HG03045 (cell line): ENCODE data around the gene LARP1.

Experiments
- ATAC-seq: cut with Tn5 transposase; IDR thresholded peaks from one replicate; pipeline ENCODE4 v1.9.1; 2021; ENCODE audit warnings: mild to moderate bottlenecking, moderate library complexity; ENCODE audit not compliant: unreplicated experiment

LARP1 gene

DNA sequence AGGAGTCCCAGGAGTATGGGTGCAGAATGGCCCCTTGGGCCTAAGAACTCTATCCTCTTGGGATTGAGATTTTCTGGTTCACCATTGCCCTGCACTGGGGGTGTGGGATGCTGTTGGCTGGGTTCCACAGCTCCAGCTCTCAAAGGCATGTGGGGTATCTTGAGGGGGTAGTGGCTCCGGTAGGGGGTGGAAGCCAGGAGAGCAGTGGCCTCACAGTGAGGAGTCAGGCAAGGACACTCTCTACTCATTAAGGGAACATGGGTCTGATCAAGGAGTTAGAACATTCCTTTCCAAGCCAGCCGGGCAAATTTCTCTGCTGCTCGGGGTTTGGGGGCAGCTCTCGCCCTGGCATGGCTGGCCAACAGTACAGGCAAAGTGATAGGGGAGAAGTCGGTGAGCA is 33.0 kb downstream of the LARP1 start:
- no peak for ATAC-seq

DNA sequence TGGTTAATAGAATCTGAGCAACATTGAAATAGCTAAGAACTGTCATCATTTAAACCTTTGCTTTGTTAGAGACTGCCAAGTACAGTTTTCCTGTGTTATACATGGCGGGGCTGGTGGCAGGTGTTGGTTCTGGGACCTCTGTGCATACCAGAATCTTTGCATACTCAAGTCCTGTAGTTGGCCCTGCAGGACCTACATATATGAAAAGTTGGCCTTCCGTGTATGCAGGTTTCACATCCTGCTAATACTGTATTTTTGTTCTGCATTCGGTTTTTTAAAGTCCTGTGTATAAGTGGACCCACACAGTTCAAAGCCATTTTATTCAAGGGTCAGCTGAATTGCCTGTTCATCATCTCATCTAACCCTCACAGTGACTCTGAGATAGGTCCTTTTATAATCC is 36.4 kb downstream of the LARP1 start:
- peak; percentile 72 for ATAC-seq

DNA sequence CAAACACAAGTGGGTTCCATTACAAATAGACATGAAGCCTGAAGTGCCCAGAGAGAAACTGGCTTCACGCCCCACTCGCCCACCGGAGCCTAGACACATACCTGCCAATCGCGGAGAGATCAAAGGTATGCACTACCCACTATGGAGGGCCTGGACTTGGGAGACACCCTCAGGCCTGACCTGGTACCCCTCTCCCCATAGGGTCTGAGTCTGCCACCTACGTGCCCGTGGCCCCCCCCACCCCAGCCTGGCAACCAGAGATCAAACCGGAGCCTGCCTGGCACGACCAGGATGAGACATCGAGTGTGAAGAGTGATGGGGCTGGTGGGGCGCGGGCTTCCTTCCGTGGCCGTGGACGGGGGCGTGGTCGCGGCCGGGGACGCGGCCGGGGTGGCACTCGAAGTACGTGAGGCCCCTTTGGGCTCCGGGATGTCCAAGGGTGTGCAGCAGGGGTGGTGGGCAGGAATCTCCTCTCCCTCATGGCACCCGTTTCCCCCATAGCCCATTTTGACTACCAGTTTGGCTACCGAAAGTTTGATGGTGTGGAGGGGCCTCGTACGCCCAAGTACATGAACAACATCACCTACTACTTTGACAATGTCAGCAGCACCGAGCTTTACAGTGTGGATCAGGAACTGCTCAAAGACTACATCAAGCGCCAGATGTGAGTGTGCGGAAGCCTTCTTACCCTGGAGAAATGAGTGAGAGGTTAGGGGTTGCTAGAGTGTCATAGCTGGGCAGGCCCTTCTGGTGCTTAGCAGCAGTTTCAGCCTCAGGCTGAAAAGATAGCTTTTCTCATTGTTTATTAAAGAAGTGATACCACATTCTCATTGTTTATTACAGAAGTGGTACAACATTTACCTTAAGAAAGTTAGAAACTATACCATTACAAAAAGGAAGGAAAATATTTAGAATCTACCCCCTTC is 38.7 kb downstream of the LARP1 start:
- ATAC-seq: no peak

DNA sequence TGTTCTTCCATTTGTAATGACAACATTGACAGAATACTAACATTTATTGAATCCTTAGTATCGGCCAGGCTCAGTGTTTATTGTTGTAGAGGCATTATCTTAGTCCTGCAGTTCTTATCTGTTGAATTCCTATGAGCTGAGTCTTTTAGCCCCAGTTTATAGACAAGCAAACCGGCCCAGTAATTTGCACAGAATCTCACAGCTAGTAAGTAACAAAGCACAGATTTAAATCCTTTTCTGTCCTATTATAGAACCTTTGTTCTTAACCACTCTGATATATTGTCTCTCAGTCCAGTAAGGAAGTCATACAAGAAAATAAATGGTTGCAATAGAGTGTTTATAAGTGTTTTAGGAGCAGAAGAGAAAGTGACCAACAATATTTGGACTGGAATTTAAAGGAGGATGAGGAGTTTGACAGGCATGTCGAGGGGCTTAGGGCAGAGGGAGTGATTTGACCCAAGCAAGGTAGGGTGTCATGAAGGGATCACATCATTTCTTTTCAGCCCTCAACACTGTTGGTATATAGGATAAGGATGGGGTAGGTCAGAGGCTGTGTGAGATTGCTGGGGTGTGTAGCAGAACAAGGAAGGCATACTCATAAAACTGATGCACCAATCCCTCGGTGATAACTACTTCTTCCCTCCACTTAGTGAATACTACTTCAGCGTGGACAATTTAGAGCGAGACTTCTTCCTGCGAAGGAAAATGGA is 39.5 kb downstream of the LARP1 start:
- ATAC-seq: no peak

DNA sequence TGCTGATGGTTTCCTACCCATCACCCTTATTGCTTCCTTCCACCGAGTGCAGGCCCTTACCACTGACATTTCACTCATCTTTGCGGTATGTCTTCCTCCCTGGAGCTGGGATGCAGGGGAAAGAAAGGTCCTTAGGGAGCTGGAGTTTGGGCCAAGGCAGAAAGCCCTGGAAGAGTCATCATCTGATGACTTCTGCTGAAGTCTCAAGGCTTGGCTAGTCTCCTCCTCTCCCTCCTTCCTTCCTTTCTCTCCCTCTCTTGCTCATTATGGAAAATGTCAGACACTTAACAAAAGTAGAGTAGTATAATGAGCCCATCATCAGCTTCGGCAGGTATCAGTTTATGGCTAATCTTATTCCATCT is 40.0 kb downstream of the LARP1 start:
- no peak for ATAC-seq

DNA sequence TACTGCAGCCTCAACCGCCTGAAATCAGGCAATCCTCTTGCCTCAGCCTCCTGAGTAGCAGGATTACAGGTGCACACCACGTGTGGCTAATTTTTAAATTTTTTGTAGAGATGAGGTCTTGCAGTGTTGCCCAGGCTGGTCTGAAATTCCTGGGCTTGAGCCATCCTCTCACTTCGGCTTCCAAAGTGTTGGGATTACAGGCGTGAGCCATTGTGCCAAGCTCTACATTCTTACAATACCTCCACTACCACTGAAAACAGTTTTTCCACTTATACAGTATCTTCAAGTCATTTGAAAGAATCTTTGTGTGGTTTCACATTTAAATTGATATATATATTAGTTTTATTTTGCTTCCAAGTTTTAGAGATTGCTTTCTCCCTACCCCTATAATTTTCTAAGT is 42.6 kb downstream of the LARP1 start:
- no peak for ATAC-seq

DNA sequence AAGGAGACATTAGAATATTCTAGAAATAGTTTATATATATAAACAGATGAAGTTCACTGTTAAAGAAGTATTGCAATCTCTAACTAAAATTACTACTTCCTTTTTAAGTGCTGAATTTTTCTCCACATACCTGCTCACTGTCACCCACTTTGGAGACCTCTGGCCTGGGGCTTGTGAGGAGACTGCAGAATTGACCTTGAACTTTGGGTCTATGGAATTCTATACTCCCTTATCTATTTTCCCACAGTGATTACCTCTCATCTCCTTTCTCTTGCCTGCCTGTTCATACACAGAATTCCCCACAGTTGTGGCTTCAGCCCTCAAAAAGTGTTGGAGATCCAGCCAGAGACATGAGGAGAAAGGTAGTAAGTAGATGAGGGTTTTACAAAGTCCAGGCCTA is 45.4 kb downstream of the LARP1 start:
- no peak for ATAC-seq

DNA sequence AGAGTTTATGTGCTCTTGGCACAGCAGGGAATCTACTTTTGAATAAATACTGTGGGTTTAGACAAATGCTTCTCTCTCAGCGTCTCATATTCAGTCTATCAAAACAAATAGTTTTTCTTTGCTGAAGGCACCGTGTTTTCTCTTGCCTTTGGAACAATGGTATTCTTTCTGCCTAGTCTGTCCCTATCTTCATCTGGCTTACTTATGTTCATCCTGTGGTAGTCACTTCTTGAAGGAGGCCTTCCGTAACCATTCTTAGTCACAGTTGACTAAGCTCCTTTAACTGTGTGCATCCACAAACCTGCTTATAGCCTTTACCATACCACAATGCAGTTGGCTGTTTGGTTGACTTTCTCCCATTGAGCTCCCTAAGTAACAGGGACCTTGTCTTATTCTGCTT is 45.9 kb downstream of the LARP1 start:
- no peak for ATAC-seq

DNA sequence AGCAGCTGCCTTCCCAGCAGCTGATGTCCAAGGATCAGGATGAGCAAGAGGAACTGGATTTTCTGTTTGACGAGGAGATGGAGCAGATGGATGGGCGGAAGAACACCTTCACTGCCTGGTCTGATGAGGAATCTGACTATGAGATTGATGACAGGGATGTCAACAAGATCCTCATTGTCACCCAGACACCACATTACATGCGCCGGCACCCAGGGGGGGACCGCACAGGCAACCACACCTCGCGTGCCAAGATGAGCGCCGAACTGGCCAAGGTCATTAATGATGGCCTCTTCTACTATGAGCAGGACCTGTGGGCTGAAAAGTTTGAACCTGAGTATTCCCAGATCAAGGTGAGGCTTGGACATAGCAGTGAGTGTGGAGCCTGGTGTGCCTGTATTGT is 46.9 kb downstream of the LARP1 start:
- no peak for ATAC-seq

DNA sequence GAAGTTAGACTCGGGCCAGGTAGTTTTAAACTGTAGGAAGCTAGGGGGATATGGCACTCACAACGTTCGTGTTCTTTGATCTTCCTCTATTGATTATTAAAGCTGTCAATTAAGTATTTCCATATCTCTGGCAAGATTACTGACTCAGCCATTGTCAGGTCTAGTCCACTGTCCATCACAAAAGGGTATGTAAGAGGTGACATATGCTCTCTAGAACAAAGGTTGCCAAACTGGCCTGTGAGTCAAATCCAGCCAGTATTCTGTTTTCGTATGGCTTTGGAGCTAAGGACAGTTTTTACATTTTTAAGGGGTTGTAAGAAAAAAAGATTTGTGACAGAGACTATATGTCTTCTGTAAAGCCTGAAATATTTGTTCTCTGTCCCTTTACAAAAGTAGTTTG is 51.0 kb downstream of the LARP1 start:
- ATAC-seq: no peak

DNA sequence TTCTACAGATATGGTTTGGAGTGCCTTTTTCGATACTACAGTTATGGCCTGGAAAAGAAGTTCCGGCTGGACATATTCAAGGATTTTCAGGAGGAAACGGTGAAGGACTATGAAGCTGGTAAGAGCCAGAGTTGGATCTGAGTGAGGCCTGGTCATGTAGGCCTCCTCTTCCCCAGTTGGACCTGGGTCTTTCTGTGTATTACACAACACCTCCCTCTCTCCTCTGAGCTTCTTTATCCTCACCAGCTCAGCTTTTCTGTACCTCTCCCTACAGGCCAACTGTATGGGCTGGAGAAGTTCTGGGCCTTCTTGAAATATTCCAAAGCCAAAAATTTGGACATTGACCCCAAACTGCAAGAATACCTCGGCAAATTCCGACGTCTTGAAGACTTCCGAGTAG is 56.1 kb downstream of the LARP1 start:
- no peak for ATAC-seq

DNA sequence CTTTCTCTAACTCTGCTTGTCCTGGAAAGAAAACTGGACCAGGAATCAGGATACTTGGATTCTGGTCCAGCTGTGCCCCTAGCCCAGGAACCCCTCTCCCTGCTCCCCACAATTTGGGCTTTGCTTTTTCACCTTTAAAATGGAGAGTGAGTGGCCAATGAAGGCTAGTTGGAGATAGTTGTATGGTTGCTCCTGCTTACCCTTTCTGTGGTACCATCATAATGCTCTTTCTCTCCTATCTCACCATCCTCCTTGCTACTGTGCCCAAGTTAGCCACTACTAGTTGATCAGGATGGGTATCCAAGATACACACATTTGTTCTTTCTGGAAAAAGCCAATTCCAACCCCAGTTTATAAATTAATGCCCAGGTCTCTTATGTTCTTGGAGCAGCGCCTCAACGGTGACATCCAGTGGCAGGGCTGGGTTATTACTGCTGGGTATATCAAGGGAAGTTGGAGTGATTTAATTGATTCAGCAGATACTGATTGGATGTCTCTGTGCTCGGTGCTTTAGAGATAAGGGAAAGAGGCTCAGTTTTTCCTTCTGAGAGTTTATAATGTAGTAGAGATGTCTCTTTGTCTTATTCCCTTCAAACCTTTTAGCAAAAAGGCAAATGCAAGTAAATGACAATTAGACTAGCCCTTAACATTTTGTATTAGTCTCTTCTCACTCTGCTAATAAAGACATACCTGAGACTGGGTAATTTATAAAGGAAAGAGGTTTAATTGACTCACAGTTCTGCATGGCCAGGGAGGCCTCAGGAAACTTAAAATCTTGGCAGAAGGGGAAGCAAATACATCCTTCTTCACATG is 56.7 kb downstream of the LARP1 start:
- ATAC-seq: no peak

DNA sequence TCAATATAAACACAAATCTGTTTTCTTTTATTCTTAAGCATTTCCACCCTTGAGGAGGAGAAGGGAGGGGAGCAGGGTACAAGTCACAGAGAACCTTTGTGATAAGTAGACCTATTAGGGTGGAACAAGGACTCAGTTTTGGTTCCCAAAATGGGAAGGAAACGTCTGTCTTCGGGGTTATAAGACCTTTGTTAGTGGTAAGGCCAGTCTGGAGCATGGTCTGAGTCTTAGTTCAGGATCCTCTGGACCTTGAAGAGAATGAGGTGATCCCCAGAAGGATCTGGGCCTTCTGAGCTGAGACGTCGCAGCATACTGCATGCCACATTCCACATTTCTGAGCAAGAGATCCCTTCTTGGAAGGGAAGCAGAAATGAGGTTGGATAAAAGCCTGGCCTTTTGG is 58.0 kb downstream of the LARP1 start:
- ATAC-seq: no peak

DNA sequence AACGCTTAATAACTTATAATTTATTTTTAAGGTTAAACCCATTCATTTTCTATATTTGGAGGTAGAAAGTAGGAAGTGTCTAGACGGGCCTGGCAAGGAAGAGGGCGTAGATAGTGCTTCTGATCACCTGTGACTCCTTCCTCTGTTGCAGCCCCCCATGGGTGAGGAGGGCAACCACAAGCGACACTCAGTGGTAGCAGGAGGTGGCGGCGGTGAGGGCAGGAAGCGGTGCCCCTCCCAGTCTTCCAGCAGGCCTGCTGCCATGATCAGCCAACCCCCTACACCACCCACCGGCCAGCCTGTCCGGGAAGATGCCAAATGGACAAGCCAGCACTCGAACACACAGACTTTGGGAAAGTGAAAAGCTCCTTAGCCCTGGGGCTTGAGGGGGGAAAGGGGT is 58.6 kb downstream of the LARP1 start:
- no peak for ATAC-seq

DNA sequence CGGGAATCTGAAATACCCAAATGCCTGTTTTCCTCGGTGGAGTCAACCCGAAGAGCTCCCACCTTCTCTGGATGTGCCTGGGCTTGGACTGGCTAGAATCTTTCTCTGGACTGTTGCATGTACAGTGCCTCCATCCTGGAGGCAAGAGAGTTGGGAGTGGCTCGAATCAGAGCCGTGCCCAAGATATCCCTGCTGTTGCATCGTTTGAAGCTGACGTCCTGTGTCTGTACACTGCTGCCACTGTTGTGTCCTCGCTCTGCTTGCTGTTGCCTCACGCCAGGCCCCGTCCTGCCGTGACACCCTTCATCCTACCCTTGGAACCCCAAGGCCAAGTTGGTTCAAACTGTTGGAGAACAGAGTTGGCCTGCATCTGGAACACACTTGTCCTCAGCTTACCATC is 59.8 kb downstream of the LARP1 start:
- no peak for ATAC-seq

DNA sequence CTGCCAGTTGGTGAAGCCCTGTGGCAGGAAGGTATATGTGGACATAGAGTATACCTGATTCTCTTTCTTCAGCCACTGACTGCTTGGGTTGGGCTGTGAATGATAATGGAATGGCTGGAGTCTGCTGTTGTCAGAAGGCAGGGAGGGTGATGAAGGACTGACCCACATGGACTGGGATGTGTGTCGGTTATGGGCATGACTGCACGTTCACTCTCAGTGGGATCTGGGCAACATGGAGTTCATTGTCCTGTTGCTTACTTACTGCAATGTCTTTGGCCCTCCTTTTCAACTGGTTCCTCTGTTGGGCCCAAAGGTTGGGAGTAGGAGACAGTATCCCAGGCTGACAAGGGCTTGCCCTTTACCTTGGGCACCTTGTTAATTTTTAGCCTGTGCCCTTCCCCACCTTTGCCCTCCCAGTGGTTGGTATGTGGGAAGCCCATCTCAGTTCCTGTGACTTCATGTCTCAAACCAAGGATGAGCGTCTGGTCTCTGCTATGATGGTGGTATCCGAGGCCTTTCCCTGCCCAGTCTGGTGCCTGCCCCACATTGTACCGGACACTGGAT is 60.6 kb downstream of the LARP1 start:
- ATAC-seq: no peak

DNA sequence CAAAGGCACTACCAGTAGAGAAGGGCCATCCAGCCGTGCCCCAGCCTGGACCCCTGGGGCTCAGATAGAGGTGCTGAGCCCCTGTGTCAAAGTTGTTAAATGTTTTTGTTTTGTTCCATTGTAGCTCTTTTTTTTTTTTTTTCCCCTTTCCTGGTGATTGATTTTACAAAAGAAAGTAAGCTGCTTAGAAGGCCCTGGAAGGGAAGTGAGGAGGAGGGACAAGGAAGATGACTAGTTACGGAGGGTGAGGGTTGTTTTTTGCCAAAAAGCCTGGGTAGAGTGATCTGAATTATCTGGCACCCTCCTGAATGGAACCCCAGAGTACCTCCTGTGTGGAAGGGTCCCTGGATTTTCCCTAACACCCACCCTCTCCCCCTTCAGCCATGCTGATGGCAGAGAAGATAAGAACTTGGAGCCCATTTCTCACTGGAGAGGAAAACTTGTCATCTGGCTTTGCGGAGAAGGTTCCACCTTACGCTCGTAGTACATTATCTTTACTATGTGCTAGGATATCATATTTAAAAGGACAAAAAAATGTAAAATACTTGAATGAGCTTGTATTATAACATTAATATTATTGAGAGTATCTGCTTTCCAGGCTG is 61.8 kb downstream of the LARP1 start:
- ATAC-seq: no peak

DNA sequence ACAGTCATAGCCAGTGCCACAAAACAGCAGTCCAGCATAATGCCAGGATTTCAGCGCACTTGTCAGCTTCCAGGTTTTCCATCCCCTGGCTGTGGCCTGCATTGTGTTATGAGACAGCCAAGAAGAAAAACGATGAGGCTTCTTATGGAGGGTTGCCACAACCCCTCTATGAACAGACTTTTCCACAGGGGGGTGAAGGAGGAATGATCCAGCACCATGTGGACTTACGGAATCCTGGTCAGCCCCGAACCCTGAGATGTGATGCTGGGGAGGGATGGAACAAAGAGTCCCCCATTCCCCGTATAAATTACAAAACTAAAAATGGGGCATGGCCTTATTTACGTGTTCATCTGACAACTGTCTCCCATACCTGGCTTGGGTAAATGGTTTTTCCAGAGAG is 62.6 kb downstream of the LARP1 start:
- ATAC-seq: no peak

DNA sequence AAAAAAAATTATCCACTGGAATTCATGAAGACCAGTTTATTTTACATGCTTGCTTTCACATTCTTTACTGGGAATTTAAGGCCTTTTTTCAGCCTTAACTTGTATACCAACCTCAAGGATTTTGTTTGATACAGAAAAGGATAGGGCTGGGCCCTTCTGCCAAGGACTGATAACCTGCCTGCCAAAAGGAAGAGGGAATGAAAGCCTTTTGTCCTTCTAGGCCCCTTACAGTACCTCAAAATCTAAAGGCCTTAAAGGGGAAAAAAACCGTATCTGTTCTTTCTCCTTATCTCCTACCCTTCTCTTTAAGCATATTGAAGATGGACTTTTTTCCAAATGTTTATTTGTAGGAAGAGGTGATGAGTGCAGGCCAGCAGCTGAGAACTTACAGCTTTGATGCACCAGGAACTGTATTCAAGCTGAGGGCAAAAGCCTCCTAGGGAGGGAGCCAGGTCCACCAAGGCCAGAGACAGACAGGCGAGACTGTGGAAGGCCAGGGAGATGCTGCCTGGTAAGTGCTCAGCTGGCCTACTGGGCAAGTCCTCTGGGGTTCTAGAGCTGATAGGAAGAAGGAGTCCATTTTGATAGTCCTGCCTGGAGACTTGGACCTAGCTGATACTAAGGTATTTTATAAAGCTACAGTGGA is 63.4 kb downstream of the LARP1 start:
- ATAC-seq: no peak

DNA sequence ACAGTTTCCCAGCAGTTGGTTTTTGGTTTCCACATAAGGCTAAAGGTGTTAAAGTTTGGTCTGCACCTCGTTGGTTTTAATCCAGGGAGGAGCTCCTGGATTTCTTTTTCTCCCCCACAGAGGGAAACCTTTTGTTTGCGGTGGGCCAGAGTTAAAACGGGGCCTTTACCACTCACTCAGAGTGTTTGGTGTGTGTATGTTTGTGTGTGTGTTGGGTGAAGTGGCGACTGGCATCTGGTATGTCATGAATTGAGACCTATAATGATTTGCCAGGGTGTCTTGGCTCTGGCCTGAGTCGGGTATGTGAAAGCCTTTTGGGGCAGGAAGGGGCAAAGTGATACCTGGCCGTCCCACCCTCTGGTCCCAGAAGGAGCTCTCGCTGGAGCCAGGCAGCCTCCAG is 64.4 kb downstream of the LARP1 start:
- ATAC-seq: no peak
